Measurements from ENCODE around the gene UBE2K.
A peak's percentile ranks its signal among the peaks of the same experiment; 100 is the strongest.
"Not testable (repeated sequence)": the region's sequence is repeated elsewhere in the genome, so short reads cannot be mapped to it uniquely, and the experiment has no call there.

UBE2K gene

GRCh38 chr4:39697740-39698423, at the start of gene UBE2K:
UBE2K (plus strand) TSS chr4:39698136; CDS start chr4:39698328, 192 bp downstream.
- DNase-seq (ENCODE audit: low spot score), result peak; percentile 80

- no peak for DNase-seq (ENCODE audit: low spot score)
Measured at GRCh38 chr4:39648213-39648612, 49.7 kb upstream of the UBE2K start.

- DNase-seq (ENCODE audit: low spot score), result no peak
Measured at GRCh38 chr4:39648827-39649558, 48.9 kb upstream of the UBE2K start.

- no peak for DNase-seq (ENCODE audit: low spot score)
Measured at GRCh38 chr4:39649639-39650265, 48.2 kb upstream of the UBE2K start.

- not testable (repeated sequence) for DNase-seq (ENCODE audit: low spot score)
Measured at GRCh38 chr4:39651586-39651985, 46.4 kb upstream of the UBE2K start.

GRCh38 chr4:39655211-39655610, 42.7 kb upstream of the UBE2K start:
- no peak for DNase-seq (ENCODE audit: low spot score)

GRCh38 chr4:39655876-39656275, 42.1 kb upstream of the UBE2K start:
- no peak for DNase-seq (ENCODE audit: low spot score)

- not testable (repeated sequence) for DNase-seq (ENCODE audit: low spot score)
Measured at GRCh38 chr4:39656638-39657037, 41.3 kb upstream of the UBE2K start.

- no peak for DNase-seq (ENCODE audit: low spot score)
Measured at GRCh38 chr4:39657465-39657864, 40.5 kb upstream of the UBE2K start.

- DNase-seq (ENCODE audit: low spot score), result no peak
Measured at GRCh38 chr4:39658756-39659155, 39.2 kb upstream of the UBE2K start.

GRCh38 chr4:39660045-39660444, 37.9 kb upstream of the UBE2K start:
- DNase-seq (ENCODE audit: low spot score), result no peak

- no peak for DNase-seq (ENCODE audit: low spot score)
Measured at GRCh38 chr4:39660757-39661156, 37.2 kb upstream of the UBE2K start.

- DNase-seq (ENCODE audit: low spot score), result no peak
Measured at GRCh38 chr4:39662683-39663082, 35.3 kb upstream of the UBE2K start.

GRCh38 chr4:39664828-39665731, 32.9 kb upstream of the UBE2K start:
- DNase-seq (ENCODE audit: low spot score), result peak; percentile 4

- DNase-seq (ENCODE audit: low spot score), result no peak
Measured at GRCh38 chr4:39667706-39668105, 30.2 kb upstream of the UBE2K start.

- DNase-seq (ENCODE audit: low spot score), result no peak
Measured at GRCh38 chr4:39668887-39669286, 29.0 kb upstream of the UBE2K start.

- DNase-seq (ENCODE audit: low spot score), result not testable (repeated sequence)
Measured at GRCh38 chr4:39670296-39670695, 27.6 kb upstream of the UBE2K start.

- not testable (repeated sequence) for DNase-seq (ENCODE audit: low spot score)
Measured at GRCh38 chr4:39675681-39676080, 22.3 kb upstream of the UBE2K start.

GRCh38 chr4:39681003-39681402, 16.9 kb upstream of the UBE2K start:
- not testable (repeated sequence) for DNase-seq (ENCODE audit: low spot score)

GRCh38 chr4:39682138-39682537, 15.8 kb upstream of the UBE2K start:
- DNase-seq (ENCODE audit: low spot score), result no peak

- no peak for DNase-seq (ENCODE audit: low spot score)
Measured at GRCh38 chr4:39685990-39686389, 11.9 kb upstream of the UBE2K start.

- DNase-seq (ENCODE audit: low spot score), result no peak
Measured at GRCh38 chr4:39687014-39687413, 10.9 kb upstream of the UBE2K start.
